Fibroblast of mammary gland (primary cell): ENCODE results near the gene AMN.

ENCODE experiments used
- DNase-seq: peaks from one replicate; pipeline ENCODE4 v3.0.0-alpha.2; 2010; ENCODE audit warnings: low read depth
- H3K4me3 ChIP-seq: 2 replicates; pipeline ENCODE4 v1.5.1; 2011; ENCODE audit warnings: low read depth, mild to moderate bottlenecking, low read length, moderate library complexity; ENCODE audit not compliant: control insufficient read depth
- CTCF ChIP-seq: conservative IDR thresholded peaks from 2 replicates; pipeline ENCODE4 v1.5.1; 2011; ENCODE audit warnings: low read depth, low read length, inconsistent platforms; ENCODE audit not compliant: control insufficient read depth, insufficient read depth

AMN gene

GRCh38 chr14:102955636-102956408 lies 33.4 kb downstream of the AMN start:
- no peak for DNase-seq
- no peak for TF ChIP-seq CTCF
- no peak overlapping the region for H3K4me3 ChIP-seq

GRCh38 chr14:102957222-102957621 lies 34.8 kb downstream of the AMN start:
- no peak overlapping the region for H3K4me3 ChIP-seq

GRCh38 chr14:102958461-102958860 lies 36.0 kb downstream of the AMN start:
- DNase-seq = no peak
- H3K4me3 ChIP-seq = no peak overlapping the region
- no peak for TF ChIP-seq CTCF

More at GRCh38 chr14:102957222-102957621, 34.8 kb downstream of the AMN start:
- peak; percentile 54 for DNase-seq
- TF ChIP-seq CTCF = no peak

- no peak for DNase-seq
- no peak for TF ChIP-seq CTCF
- H3K4me3 ChIP-seq = no peak overlapping the region
Measured at GRCh38 chr14:102962111-102962627, 39.7 kb downstream of the AMN start.

- TF ChIP-seq CTCF = no peak
- DNase-seq = no peak
- H3K4me3 ChIP-seq = no peak overlapping the region
Measured at GRCh38 chr14:102964152-102964730, 41.8 kb downstream of the AMN start.

- no peak for DNase-seq
- H3K4me3 ChIP-seq = no peak overlapping the region
- no peak for TF ChIP-seq CTCF
Measured at GRCh38 chr14:102965282-102965681, 42.8 kb downstream of the AMN start.
